HUES6 (cell line): Measurements from ENCODE around the gene AMBRA1.

Experiments used
- H3K27ac ChIP-seq: 2 replicates; pipeline ENCODE4 v1.7.0; 2013; ENCODE audit warnings: low read depth, mild to moderate bottlenecking, low read length, inconsistent platforms
- H3K27me3 ChIP-seq: 2 replicates; pipeline ENCODE4 v1.6.1; 2013; ENCODE audit warnings: low read length; ENCODE audit not compliant: control insufficient read depth, insufficient read depth
- H3K36me3 ChIP-seq: 2 replicates; pipeline ENCODE4 v1.6.1; 2013; ENCODE audit warnings: low read length; ENCODE audit not compliant: control insufficient read depth, insufficient read depth
- H3K4me1 ChIP-seq: 2 replicates; pipeline ENCODE4 v1.6.1; 2013; ENCODE audit warnings: low read length; ENCODE audit not compliant: control insufficient read depth, insufficient read depth
- H3K4me3 ChIP-seq: 2 replicates; pipeline ENCODE4 v1.5.1; 2013; ENCODE audit warnings: low read depth, low read length
- H3K9ac ChIP-seq: one replicate; pipeline ENCODE4 v1.6.1; 2013; ENCODE audit warnings: mild to moderate bottlenecking, low read length
- H3K9me3 ChIP-seq: 2 replicates; pipeline ENCODE4 v1.6.1; 2013; ENCODE audit warnings: low read depth, low read length; ENCODE audit not compliant: control insufficient read depth, insufficient read depth

The AMBRA1 gene

DNA sequence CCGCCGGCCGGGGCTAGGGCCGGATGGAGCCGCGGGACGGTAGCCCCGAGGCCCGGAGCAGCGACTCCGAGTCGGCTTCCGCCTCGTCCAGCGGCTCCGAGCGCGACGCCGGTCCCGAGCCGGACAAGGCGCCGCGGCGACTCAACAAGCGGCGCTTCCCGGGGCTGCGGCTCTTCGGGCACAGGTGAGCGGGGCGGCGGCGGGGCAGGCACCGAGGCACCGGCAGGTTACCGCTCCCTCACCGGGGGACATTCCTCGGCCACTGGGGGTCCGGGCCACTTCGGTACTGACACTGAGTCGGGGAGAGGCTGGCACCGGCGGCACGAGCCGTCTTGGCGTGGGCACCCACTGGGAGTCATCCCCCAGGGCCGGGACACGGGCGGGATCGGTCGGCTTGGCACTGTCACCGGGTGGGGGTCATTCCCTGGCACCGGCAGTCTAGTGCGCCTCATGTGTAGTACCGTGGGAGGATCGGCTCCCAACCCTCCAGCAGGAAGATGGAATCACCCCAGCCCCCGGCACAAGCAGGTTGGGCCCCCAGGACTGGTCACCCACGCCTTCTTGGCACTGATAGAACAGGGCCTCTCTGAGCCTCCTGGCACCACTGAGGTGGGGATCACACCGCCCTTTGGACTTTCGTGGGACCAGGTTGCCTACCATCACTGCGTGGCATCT is 246.0 kb downstream of the AMBRA1 start:
- H3K4me3 ChIP-seq = peak overlapping the region; percentile 93
- H3K9ac ChIP-seq = peak overlapping the region; percentile 76
- H3K4me1 ChIP-seq = peaks cover 79% of the 10 kb centered on the region
- no peaks in the 10 kb centered on the region for H3K36me3 ChIP-seq
- no peaks in the 10 kb centered on the region for H3K9me3 ChIP-seq
- peaks cover 12% of the 10 kb centered on the region for H3K27me3 ChIP-seq
- H3K27ac ChIP-seq = no peak overlapping the region

DNA sequence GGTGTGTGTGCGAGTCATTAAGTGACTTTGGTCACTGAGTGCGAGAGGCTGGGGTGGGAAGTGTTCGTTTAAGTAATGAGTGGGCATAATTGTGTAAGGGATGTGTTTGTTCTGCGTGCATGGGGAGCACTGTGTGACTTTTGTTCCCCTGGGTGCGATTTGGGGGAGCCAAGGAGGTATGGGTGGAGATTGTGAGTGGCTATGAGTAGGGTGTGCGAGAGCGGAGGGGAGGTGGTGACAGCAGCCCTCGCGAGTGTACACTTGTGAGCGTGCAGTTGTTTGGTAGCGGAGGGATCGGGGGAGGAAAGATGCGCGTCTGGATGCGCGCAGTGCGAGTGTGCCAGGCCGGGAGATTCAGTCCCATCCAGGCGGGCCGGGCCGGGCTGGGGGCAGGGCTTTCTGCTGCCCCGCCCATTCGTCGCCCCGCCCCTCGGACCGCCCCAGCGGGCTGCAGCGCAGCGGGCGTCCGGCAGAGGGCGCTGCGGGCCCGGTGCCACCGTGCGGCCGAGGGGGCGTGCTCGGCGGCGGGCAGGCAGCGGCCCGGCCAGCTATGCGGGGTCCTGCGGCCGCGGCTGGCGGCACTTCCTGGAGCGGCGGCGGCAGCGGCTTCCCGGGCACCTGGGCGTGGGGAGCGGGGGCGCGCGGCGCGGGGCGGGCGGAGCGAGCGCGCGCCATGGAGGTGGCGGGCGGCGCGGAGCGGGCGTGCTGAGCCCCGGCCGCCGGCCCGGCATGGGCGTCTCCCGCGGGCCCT is 246.8 kb downstream of the AMBRA1 start, which contains the start of gene DGKZ:
TSS of gene DGKZ (plus strand) at position 578 of the 751 bp plus-strand sequence. CDS start 197 bp downstream, outside the sequence.
- H3K27me3 ChIP-seq = peaks cover 12% of the 10 kb centered on the region
- H3K9me3 ChIP-seq = no peaks in the 10 kb centered on the region
- peak within 1 kb of the TSS; percentile 76 for H3K9ac ChIP-seq
- peaks cover 80% of the 10 kb centered on the region for H3K4me1 ChIP-seq
- H3K27ac ChIP-seq = no peak within 1 kb of the TSS
- no peaks in the 10 kb centered on the region for H3K36me3 ChIP-seq
- peak within 1 kb of the TSS; percentile 93 for H3K4me3 ChIP-seq
